Brain microvascular endothelial cell (primary cell): ENCODE measurements around the gene FIGN.

ENCODE experiments used
- DNase-seq: peaks from one replicate; pipeline ENCODE4 v3.0.0-alpha.2; 2020
- H3K27ac ChIP-seq: fragments of 250-450 bp; sonication (Bioruptor Pico); 2 replicates; pipeline ENCODE4 v1.5.1; 2020; ENCODE audit warnings: mild to moderate bottlenecking, moderate library complexity
- H3K27me3 ChIP-seq: fragments of 250-450 bp; sonication (Bioruptor Pico); replicated peaks from 2 replicates; pipeline ENCODE4 v1.5.1; 2020; ENCODE audit warnings: mild to moderate bottlenecking
- H3K36me3 ChIP-seq: fragments of 250-450 bp; sonication (Bioruptor Pico); replicated peaks from 2 replicates; pipeline ENCODE4 v1.5.1; 2020; ENCODE audit warnings: mild to moderate bottlenecking
- H3K4me3 ChIP-seq: 2 replicates; pipeline ENCODE4 v1.5.1; 2011; ENCODE audit warnings: low read depth, mild to moderate bottlenecking, control low read depth, low read length, moderate library complexity
- in situ Hi-C: cut with HindIII; loops from 2 replicates; pipeline ENCODE4 v1.10.0; 2017; ENCODE audit warnings: low sequenced_read_pairs, low pct_ligation_motif_present
- TF ChIP-seq, protein P1 (sequence below): IDR thresholded peaks from 2 replicates; pipeline ENCODE4 v1.5.1; 2011; ENCODE audit warnings: low read depth, mild to moderate bottlenecking, moderate library complexity, low read length, control low read depth, inconsistent platforms; ENCODE audit errors: missing control alignments

FIGN gene

GRCh38 chr2:163571423-163572102 is 164.2 kb downstream of the FIGN start:
- TF ChIP-seq, protein P1, sequence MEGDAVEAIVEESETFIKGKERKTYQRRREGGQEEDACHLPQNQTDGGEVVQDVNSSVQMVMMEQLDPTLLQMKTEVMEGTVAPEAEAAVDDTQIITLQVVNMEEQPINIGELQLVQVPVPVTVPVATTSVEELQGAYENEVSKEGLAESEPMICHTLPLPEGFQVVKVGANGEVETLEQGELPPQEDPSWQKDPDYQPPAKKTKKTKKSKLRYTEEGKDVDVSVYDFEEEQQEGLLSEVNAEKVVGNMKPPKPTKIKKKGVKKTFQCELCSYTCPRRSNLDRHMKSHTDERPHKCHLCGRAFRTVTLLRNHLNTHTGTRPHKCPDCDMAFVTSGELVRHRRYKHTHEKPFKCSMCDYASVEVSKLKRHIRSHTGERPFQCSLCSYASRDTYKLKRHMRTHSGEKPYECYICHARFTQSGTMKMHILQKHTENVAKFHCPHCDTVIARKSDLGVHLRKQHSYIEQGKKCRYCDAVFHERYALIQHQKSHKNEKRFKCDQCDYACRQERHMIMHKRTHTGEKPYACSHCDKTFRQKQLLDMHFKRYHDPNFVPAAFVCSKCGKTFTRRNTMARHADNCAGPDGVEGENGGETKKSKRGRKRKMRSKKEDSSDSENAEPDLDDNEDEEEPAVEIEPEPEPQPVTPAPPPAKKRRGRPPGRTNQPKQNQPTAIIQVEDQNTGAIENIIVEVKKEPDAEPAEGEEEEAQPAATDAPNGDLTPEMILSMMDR, result no peak
- H3K4me3 ChIP-seq, result no peak overlapping the region
- no peak overlapping the region for H3K27ac ChIP-seq
- no peaks in the 10 kb centered on the region for H3K36me3 ChIP-seq
- in situ Hi-C loops, result no loop called here
- DNase-seq, result no peak
- H3K27me3 ChIP-seq, result no peaks in the 10 kb centered on the region

- Histone ChIP-seq H3K36me3 (no peaks in the 10 kb centered on the region), H3K4me3 (no peak overlapping the region), H3K27me3 (no peaks in the 10 kb centered on the region), H3K27ac (no peak overlapping the region)
- in situ Hi-C loops, result no loop called here
- no peak for DNase-seq
- TF ChIP-seq, protein P1, result no peak
Observed at GRCh38 chr2:163570391-163570790, 165.4 kb downstream of the FIGN start.

DNA sequence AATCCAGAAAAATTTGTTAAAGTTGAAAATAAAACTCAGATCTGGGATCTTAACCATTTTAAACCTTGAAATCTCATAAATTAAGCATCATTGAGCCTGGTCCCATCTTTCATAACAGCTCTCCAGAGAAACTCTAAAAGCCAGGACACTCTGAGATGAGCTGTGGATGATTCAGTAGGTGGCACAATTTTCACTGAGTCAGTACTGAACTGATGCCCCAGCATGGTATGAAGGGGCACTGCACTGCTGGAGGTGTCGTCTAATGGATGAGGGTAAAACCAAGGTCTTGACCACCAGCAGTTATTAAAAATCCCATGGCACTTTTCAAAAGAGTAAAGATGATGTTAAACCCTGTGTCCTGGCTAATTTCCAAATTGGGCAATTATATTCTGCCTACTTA is 170.6 kb downstream of the FIGN start:
- in situ Hi-C loops, result no loop called here
- Histone ChIP-seq H3K27ac (no peak overlapping the region), H3K27me3 (no peaks in the 10 kb centered on the region), H3K36me3 (no peaks in the 10 kb centered on the region), H3K4me3 (no peak overlapping the region)
- DNase-seq, result no peak
- TF ChIP-seq, protein P1, result peak; percentile 16

- in situ Hi-C loops, result no loop called here
- no peak overlapping the region for H3K27ac ChIP-seq
- no peak overlapping the region for H3K4me3 ChIP-seq
- H3K27me3 ChIP-seq, result no peaks in the 10 kb centered on the region
- H3K36me3 ChIP-seq, result no peaks in the 10 kb centered on the region
- TF ChIP-seq, protein P1, result no peak
- DNase-seq, result no peak
Observed at GRCh38 chr2:163564236-163564635, 171.6 kb downstream of the FIGN start.

DNA sequence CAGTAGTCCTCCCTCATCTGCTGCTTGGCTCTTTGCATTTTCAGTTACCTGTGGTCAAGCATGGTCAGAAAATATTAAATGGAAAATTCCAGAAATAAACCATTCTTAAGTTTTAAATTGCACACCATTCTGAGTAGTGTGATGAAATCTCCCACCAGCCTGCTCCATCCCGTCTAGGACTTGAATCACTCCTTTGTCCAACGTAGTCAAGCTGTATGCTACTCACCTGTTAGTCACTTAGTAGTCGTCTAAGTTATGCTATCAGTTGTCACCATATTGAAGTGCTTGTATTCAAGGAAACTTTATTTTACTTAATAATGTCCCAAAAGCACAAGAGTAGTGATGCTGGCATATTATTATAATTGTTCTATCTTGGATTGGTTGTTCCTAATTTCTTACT is 172.5 kb downstream of the FIGN start:
- Histone ChIP-seq H3K27ac (no peak overlapping the region), H3K36me3 (no peaks in the 10 kb centered on the region), H3K27me3 (no peaks in the 10 kb centered on the region), H3K4me3 (no peak overlapping the region)
- TF ChIP-seq, protein P1, result no peak
- DNase-seq, result no peak
- in situ Hi-C loops, result no loop called here

DNA sequence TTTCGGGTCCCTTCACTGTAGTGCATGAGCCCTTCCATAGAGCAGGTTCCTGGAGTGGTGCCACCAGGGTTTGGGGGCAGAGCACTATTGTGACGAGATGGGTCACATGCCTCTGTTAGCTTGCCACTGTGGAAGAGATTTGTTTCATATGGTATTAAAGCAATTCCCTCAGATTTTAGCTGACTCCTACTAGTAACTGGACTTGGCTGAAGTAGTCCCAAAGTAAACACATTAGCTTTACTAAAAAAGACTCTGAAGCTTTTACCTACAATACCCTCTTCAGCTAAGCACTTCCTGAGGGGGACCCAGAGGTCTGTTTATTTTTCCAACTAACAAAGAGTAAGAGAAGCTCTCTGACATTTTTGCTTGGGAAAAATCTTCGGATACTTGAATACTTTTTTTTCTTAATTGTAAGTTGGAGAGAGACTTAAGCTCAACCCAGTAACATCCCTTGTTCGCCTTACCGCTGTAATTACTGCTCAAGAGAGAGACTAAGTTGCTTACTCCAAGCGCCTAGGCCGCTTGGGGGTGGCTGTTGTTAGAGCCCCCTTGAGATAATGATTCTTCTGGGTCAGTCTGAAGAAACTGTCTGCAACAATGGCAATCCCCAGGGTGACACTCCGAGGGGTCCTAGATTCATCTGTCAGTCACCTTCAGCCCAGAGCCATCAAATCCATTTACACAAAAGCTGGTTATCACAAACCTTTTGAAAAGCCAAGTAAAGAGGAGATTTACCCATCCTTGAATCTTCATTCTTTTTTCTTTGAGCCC is 177.4 kb downstream of the FIGN start:
- in situ Hi-C loops, result no loop called here

More for the DNA sequence above, 177.4 kb downstream of the FIGN start:
- Histone ChIP-seq H3K4me3 (no peak overlapping the region), H3K36me3 (no peaks in the 10 kb centered on the region), H3K27me3 (no peaks in the 10 kb centered on the region), H3K27ac (no peak overlapping the region)
- no peak for DNase-seq
- TF ChIP-seq, protein P1, result no peak
